Raji (cell line): ENCODE results near the gene CIB4.

Experiments
- POLR2A ChIP-seq: IDR thresholded peaks from 2 replicates; pipeline ENCODE4 v1.6.1; 2011; ENCODE audit warnings: low read depth, low read length, control low read depth; ENCODE audit not compliant: insufficient read depth

The CIB4 gene

GRCh38 chr2:26621469-26622199 is 19.5 kb downstream of the CIB4 start:
- no peak for TF ChIP-seq POLR2A

- TF ChIP-seq POLR2A, result no peak
These were observed 21.0 kb downstream of the CIB4 start for GRCh38 chr2:26620031-26620605.

DNA sequence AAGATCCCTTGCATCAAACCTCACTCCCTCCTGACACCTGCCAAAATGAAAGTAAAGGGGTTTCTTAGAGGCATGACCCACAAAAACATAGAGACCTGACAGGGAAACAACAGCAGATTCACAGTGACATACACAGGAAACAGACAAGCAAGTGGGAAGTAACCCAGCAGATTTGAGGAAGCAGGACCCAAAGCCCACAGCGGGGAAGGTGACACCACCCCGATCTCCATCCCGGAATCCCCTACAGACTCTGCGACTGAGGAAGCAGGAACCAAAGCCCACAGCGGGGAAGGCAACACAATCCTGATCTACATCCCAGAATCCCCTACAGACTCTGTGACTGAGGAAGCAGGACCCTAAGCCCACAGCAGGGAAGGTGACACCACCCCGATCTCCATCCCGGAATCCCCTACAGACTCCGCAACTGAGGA is 21.6 kb downstream of the CIB4 start:
- no peak for TF ChIP-seq POLR2A

GRCh38 chr2:26619096-26619495 is 22.1 kb downstream of the CIB4 start:
- TF ChIP-seq POLR2A, result no peak

DNA sequence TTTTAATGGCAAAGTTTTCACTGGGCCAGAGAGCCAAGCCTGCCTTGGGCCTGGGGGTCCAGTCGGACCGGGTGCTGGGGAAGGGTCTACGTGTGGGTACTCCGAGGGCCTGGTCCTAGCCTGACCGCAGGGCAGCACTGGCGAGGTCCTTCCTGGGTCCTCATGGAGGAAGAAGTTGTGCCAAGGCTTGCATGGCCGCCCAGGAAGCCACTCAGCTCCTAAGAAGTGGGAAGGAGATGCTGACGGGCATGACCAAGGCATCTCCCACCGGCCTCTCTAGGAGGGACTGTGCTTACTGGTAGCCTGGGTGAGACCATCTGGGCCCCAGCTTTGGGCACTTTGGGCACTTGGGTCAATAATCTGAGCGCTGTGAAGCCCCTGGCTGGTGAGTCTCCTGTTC is 22.6 kb downstream of the CIB4 start:
- no peak for TF ChIP-seq POLR2A

DNA sequence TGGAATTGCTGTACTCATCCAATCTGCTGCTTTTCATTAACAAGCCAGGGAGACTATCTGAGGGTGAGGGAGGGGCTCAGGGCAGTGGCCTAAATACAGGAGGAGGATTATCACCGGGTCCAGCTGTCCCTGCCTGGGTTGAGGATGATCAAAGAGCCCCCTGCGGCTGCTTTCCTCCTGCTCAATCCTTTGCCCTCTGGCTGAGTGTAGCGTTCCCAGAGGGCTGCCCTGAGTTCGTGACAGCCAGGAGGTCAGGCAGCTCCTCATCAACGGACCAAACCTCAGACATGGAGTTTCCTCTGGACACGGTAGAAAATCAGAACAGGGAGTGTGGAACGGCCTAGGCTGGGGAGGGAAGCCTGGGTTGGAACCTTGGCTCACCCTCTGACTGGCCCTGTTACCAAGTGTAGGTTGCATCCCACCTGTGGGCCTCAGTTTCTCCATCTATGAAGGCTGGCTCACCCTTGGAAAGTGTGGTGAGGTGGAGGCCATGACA is 23.5 kb downstream of the CIB4 start:
- no peak for TF ChIP-seq POLR2A

DNA sequence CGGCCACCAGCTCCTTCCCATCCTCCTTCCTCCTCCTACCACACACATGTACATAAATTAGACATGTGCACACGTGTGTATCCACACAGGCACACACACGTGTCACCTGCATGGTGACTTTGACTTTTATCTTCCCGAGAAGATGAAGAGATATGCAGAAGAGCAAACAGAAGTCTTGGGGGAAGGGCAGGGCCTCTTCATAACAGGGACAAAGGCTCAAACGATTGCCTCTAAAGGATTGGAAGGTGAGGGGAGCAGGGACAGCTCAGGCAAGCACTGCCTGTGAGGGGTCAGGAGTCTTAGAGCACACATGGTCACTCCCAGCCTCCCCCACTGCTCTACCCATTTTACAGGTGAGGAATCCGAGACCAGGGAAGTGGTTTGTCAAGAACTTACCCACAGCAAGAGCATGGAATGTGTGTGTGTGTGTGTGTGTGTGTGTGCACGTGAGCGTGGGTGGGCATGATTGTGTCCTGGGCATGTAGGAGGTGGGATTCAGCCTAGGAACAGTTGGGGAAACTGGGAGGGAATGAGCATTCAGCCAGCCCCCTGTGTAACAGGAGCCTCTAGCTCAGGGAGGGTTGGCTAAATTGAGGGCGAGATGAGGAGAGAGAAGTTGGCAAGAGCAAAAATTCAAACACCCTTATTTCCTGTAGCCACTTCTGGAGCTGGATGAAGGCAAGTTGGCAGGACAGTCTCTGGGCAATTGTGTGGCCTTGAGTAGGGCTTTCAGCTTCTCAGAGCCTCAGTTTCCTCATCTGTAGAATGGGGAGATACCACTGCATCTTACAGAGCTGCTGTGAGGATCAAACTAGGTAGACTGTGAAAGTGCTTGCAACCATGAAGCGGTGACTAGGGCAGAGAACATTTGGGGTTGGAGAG is 24.2 kb downstream of the CIB4 start:
- no peak for TF ChIP-seq POLR2A

DNA sequence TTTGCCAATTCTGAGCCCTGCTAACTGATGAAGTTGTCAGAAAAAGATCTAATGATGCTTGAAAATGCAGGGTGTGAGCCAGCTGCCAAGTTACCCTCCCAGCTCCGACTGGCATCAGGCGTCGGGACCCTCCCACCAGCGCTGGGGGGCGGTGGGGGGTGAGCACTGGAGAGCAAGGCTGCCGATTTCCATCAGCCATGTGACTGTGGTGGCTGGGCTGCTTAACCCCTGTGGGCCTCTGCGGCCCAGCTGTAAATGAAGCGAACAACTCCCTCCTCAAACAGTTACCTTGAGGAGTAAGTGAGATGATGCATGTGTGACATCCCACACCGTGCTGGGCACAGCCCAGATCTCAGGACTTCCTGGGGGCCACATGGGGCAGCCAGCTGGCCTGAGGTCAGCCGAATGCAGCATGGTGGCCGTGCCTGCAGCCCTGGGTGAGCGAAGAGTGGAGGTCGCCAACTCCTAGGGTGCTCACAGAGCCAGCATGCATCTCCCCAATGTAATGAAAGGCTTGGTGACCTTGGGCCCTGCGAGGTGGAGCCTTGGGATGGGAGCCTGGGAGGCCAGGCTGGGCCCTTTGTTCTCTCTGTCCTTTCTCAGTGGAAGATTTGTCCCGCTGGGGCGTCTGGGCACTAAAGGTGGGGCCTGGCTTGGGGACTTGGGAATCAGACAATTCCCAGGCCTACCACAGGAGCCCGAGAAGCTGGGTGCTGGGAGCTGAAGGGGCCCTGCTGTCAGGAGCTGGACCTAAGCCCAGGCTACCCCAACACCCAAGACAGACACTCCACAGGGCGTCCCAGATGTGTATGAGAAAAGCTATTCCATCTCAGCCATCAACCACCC is 25.1 kb downstream of the CIB4 start:
- no peak for TF ChIP-seq POLR2A

DNA sequence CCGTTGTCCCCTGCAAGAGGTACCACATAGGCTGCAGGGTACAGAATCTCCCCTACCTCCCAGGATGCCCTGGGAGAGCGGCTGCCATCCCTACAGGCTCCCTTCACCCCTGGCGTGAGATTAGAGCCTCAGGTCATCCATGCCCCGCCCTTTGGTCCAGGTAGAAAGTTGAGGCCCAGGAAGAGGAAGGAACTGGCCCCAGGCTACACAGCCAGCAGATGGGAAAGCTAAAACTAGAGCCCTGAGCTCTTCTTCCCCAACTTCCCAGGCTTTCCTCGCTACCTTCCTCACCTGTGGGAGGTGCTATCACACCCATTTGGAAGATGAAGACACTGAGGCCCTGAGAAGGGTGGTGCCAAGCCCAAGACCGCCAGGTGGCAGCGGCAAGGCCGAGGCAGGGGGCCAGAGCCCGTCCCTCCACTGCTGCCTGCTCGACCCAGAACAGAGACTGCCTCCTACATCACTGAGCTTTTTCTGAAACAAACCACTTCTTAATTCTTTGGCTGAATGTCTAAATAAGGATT is 25.8 kb downstream of the CIB4 start:
- TF ChIP-seq POLR2A, result no peak

DNA sequence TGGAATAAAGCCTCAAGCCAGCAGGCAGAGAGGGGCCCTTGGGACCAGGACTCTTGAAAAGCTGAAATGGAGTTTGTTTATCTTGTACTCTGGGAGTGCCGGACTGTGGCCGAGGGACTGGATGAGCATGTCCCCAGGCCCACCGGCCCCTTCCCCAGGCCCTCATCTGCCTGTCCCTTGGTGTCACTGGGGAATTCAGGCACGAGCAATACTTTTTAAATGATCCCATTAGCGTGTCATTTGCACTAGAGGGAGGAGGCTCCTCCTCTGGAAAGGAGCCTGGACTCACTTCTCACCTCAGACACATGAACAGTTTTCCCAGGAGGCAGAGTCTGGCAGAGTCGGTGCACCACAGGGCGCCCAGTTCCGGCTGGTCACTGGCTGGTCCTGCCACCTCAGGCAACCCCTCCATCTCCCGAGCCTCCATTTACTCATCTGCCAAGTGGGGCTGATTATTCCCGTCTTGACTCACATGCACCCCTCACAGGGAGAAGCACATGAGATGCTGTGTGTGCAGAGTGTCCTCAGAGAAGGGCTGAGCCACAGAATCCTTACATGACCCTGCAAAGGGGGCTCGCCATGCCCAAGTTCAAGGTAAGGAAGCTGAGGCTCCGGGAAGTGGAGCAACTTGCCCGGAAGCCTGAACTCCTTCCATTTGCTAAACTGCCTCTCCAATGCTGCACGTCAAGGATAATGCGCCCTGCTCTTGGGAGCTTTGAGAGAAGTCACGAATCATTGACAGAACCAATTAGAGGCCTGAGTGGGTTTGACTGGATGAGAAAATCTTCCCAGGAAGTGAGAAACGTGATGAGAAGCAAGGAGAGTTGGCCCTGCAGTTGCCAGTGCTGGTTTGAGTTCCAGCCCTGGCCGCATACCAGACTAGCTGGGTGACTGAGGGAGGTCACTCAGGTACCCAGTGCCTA is 26.7 kb downstream of the CIB4 start:
- TF ChIP-seq POLR2A, result no peak

DNA sequence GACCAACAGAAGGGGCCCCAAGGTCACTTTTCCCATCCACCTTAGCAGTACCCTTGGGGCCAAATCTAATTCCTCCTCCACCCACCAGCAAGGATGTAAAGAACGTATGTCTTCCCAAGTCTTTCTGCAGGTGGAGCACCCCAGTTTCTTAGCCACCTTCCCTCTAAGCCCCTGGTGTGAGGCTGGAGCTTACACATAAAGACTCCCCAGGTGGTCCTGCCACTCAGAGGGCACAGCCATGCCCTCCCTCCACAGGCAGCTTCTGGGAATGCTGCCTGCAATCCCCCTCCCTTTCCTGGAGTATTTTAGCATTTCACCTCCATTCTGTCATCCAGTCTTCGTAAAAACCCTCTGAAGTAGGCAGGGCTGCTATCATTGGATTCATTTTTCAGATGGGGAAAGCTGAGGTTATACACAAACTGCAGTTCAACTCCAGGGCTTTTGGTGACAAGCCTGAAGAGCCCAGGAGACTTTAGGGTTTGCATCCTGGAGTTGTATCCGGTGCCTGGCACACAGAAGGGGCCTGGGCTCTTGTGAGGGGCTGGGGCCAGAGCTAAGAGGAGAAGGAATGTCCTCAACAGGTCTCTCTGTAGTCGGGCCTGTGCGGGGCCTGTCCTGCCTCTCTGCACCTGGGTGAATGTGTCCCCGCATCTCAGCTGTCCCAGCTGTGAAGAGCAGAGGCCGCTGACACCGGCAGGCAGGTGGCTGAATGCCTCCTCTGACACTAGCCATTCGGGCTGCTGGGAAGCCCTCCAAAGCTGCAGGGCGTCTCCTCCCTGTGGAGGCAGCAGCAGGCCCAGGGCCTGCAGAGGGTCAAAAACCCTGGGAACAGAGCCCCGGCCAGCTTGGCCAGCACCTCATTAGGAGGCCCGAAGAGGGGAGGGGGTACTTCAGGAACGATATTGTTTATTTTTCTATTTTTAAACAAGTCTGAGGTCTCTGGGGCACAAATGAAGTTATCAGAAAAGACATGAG is 27.6 kb downstream of the CIB4 start:
- no peak for TF ChIP-seq POLR2A

DNA sequence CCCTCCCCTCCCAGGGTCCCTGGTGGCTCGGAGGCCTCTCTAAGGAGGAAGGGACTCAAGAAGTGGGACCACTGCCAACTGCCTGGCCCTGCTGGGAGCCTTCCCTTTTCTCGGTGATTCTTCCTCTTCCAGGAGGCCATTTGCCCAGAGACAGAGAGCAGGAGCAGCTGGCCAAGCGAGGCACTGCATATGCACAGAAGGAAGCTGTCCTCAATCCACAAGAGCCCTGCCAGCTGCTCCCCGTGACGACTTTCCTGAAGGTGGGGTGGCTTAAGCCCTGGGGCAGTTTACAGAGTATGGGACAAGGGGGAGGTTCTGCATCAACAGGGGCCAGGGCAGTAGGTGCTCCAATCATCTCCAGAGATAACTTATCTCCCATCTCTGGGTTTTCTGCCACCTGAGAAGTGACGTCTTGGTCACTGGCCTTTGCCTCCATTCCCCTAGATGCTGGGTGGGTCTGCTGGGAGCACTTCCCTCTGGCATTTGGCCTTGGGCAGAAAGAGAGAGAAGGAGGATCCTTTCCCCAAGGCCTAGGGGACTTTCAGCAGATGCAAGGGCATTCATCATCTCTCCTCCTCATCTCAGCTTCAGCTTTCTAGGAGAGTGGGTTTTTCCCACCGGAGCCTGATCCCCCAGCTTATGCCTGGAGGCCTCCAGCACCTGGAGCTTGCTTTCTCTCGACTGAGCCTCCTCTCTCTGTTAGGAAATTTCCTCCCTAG is 28.5 kb downstream of the CIB4 start:
- TF ChIP-seq POLR2A, result no peak

GRCh38 chr2:26612034-26612433 is 29.1 kb downstream of the CIB4 start:
- TF ChIP-seq POLR2A, result no peak
